ENCODE results near the gene PHPT1. TPM values are rescaled to one million over a fixed set of nuclear protein-coding genes. Genes with fewer than 3 reads are reported as not detected.

The PHPT1 gene
- total and polyA plus RNA-seq, 2 of the 13 experiments (the other 11 are each of a cell fraction or from before 2014, with no cell fraction given): 189 to 192 TPM

- no peak for TF ChIP-seq ZBTB4 (CRISPR knock-in tag; IDR thresholded peaks at IDR 0.05; ENCODE audit: borderline replicate concordance)
- no peak for TF ChIP-seq HOMEZ (CRISPR knock-in tag; IDR thresholded peaks at IDR 0.05; ENCODE audit: low read depth)
- peak; percentile 83 for TF ChIP-seq AKAP8 (CRISPR knock-in tag; IDR thresholded peaks at IDR 0.05)
- 0 out of 2 replicates have a peak, but pooled peaks have one; percentile 15 for TF ChIP-seq MED13 (CRISPR knock-in tag; IDR thresholded peaks at IDR 0.05)
- no peak for TF ChIP-seq STAT6 (CRISPR knock-in tag; IDR thresholded peaks at IDR 0.05; ENCODE audit: borderline replicate concordance)
- TF ChIP-seq ZNF446 (CRISPR knock-in tag; IDR thresholded peaks at IDR 0.05): no peak
- no peak for TF ChIP-seq ARNT2 (CRISPR knock-in tag; IDR thresholded peaks at IDR 0.05; ENCODE audit: low read depth)
- TF ChIP-seq FOXO4 (CRISPR knock-in tag; conservative IDR thresholded peaks at IDR 0.05): no peak
- TF ChIP-seq GLI4 (CRISPR knock-in tag; IDR thresholded peaks at IDR 0.05; ENCODE audit: borderline replicate concordance): no peak
- no peak for TF ChIP-seq ZSCAN9 (CRISPR knock-in tag; IDR thresholded peaks at IDR 0.05; ENCODE audit: borderline replicate concordance)
- no peak for TF ChIP-seq ZSCAN20 (CRISPR knock-in tag; IDR thresholded peaks at IDR 0.05; ENCODE audit: borderline replicate concordance)
- 0 out of 2 replicates have a peak, but pooled peaks have one; percentile 31 for TF ChIP-seq ZBTB39 (CRISPR knock-in tag; IDR thresholded peaks at IDR 0.05)
- TF ChIP-seq MXD1 (CRISPR knock-in tag; IDR thresholded peaks at IDR 0.05): 0 out of 2 replicates have a peak, but pooled peaks have one; percentile 20
- TF ChIP-seq NBN (conservative IDR thresholded peaks at IDR 0.05): no peak
- no peak for TF ChIP-seq ZNF136 (CRISPR knock-in tag; IDR thresholded peaks at IDR 0.05; ENCODE audit: low read depth)
- no peak for TF ChIP-seq KLF9 (CRISPR knock-in tag; IDR thresholded peaks at IDR 0.05; ENCODE audit: low read depth)
These were observed 1.9 kb downstream of the PHPT1 start (continued) for GRCh38 chr9:136850866-136851775.

Measured in HepG2 (cell line).